Mesenchymal stem cell (in vitro differentiated cells and primary cell): ENCODE data around the gene HS3ST4.
"Not testable (repeated sequence)": the region's sequence is repeated elsewhere in the genome, so short reads cannot be mapped to it uniquely, and the experiment has no call there.

Source experiments
- DNase-seq: peaks from one replicate; pipeline ENCODE4 v3.0.0-alpha.2; 2013
- H2AFZ ChIP-seq: one replicate; pipeline ENCODE4 v1.6.1; 2013; ENCODE audit warnings: low read depth, mild to moderate bottlenecking, control low read depth, inconsistent platforms, low read length, moderate library complexity
- H2AK5ac ChIP-seq: 2 replicates; pipeline ENCODE4 v1.6.1; 2013; ENCODE audit warnings: low read length, moderate library complexity, mild to moderate bottlenecking, inconsistent platforms; ENCODE audit not compliant: severe bottlenecking
- H2BK120ac ChIP-seq: one replicate; pipeline ENCODE4 v1.6.1; 2013; ENCODE audit warnings: low read depth, mild to moderate bottlenecking, inconsistent platforms, low read length, moderate library complexity
- H2BK12ac ChIP-seq, 2 experiments: one replicate each; pipeline ENCODE4 v1.6.1; 2013; ENCODE audit warnings: inconsistent platforms in 2 of 2, low read length in 2 of 2, mild to moderate bottlenecking in 2 of 2, moderate library complexity in 2 of 2, control low read depth in 1 of 2
- H2BK15ac ChIP-seq: one replicate; pipeline ENCODE4 v1.6.1; 2013; ENCODE audit warnings: mild to moderate bottlenecking, low read depth, inconsistent platforms; ENCODE audit not compliant: poor library complexity, severe bottlenecking
- H2BK5ac ChIP-seq: 2 replicates; pipeline ENCODE4 v1.6.1; 2013; ENCODE audit warnings: low read depth, mild to moderate bottlenecking, low read length, control low read depth, inconsistent platforms; ENCODE audit not compliant: poor library complexity, severe bottlenecking
- H3K14ac ChIP-seq, 2 experiments: one replicate each; pipeline ENCODE4 v1.6.1; 2013; ENCODE audit warnings: inconsistent platforms in 2 of 2, low read length in 2 of 2, control low read depth in 1 of 2, mild to moderate bottlenecking in 1 of 2, moderate library complexity in 1 of 2
- H3K18ac ChIP-seq, 2 experiments: one replicate each; pipeline ENCODE4 v1.6.1; 2013; ENCODE audit warnings: inconsistent platforms in 2 of 2, low read length in 2 of 2, control low read depth in 1 of 2, low read depth in 1 of 2, mild to moderate bottlenecking in 1 of 2
- H3K23ac ChIP-seq, 2 experiments: one replicate each; pipeline ENCODE4 v1.6.1; 2013; ENCODE audit warnings: inconsistent platforms in 2 of 2, low read length in 2 of 2, mild to moderate bottlenecking in 2 of 2, moderate library complexity in 2 of 2, control low read depth in 1 of 2
- H3K27ac ChIP-seq: 2 replicates; pipeline ENCODE4 v1.5.1; 2013; ENCODE audit warnings: mild to moderate bottlenecking, moderate library complexity, low read length, control low read depth, inconsistent platforms; ENCODE audit not compliant: poor library complexity, severe bottlenecking
- H3K27me3 ChIP-seq, 2 experiments: 2 replicates each; pipeline versions ENCODE4 v1.6.1 to v1.7.0; 2013; ENCODE audit warnings: low read length in 2 of 2, mild to moderate bottlenecking in 2 of 2, moderate library complexity in 2 of 2, control low read depth in 1 of 2, inconsistent platforms in 1 of 2; ENCODE audit not compliant: control insufficient read depth in 1 of 2, insufficient read depth in 1 of 2
- H3K36me3 ChIP-seq, 2 experiments: 2 replicates each; pipeline versions ENCODE4 v1.6.1 to v1.7.0; 2013; ENCODE audit warnings: low read length in 2 of 2, control low read depth in 1 of 2, inconsistent platforms in 1 of 2, low read depth in 1 of 2, mild to moderate bottlenecking in 1 of 2; ENCODE audit not compliant: insufficient read depth in 2 of 2, control insufficient read depth in 1 of 2
- H3K4ac ChIP-seq, 2 experiments: one replicate each; pipeline ENCODE4 v1.6.1; 2013; ENCODE audit warnings: inconsistent platforms in 2 of 2, low read length in 2 of 2, mild to moderate bottlenecking in 2 of 2, moderate library complexity in 2 of 2, control low read depth in 1 of 2, low read depth in 1 of 2
- H3K4me1 ChIP-seq: 2 replicates; pipeline ENCODE4 v1.6.1; 2013; ENCODE audit warnings: low read depth, low read length, control low read depth; ENCODE audit not compliant: control insufficient read depth, insufficient read depth
- H3K4me2 ChIP-seq: 2 replicates; pipeline ENCODE4 v1.6.1; 2013; ENCODE audit warnings: low read length, mild to moderate bottlenecking, inconsistent platforms; ENCODE audit not compliant: poor library complexity, severe bottlenecking
- H3K4me3 ChIP-seq, 2 experiments: 2 replicates each; pipeline versions ENCODE4 v1.5.1 to v1.7.0; 2013; ENCODE audit warnings: low read length in 2 of 2, mild to moderate bottlenecking in 2 of 2, control low read depth in 1 of 2, low read depth in 1 of 2; ENCODE audit not compliant: insufficient read depth in 1 of 2
- H3K79me1 ChIP-seq: replicated peaks from 2 replicates; pipeline ENCODE4 v1.6.1; 2013; ENCODE audit warnings: mild to moderate bottlenecking, control low read depth, low read length, inconsistent platforms; ENCODE audit not compliant: poor library complexity, severe bottlenecking
- H3K9ac ChIP-seq: 2 replicates; pipeline ENCODE4 v1.7.0; 2013; ENCODE audit warnings: mild to moderate bottlenecking, low read length, moderate library complexity
- H3K9me3 ChIP-seq: 2 replicates; pipeline ENCODE4 v1.7.0; 2013; ENCODE audit warnings: mild to moderate bottlenecking, low read length; ENCODE audit not compliant: control insufficient read depth
- H4K8ac ChIP-seq: one replicate; pipeline ENCODE4 v1.6.1; 2013; ENCODE audit warnings: inconsistent platforms, mild to moderate bottlenecking, low read length, moderate library complexity
- H4K91ac ChIP-seq: one replicate; pipeline ENCODE4 v1.6.1; 2013; ENCODE audit warnings: mild to moderate bottlenecking, low read length, inconsistent platforms
- WGBS: methylation state at CpG from one replicate; pipeline ENCODE4 v1.1.7; 2013; ENCODE audit warnings: mixed read lengths; 5-methylcytosine and 5-hydroxymethylcytosine counted together

HS3ST4 gene

GRCh38 chr16:26019381-26020242 lies 327.9 kb downstream of the HS3ST4 start:
- Histone ChIP-seq H3K9me3 (peaks cover 29% of the 10 kb centered on the region), H2AFZ (no peak overlapping the region), H4K8ac (no peak overlapping the region), H3K79me1 (no peaks in the 10 kb centered on the region), H3K23ac (no peak overlapping the region), H3K4me3 (no peak overlapping the region), H2BK15ac (no peak overlapping the region), H3K14ac (no peak overlapping the region), H2BK120ac (no peak overlapping the region), H2AK5ac (no peak overlapping the region), H2BK5ac (no peak overlapping the region), H2BK12ac (no peak overlapping the region), H3K4ac (no peak overlapping the region), H3K36me3 (no peaks in the 10 kb centered on the region), H3K4me2 (no peak overlapping the region), H4K91ac (no peak overlapping the region), H3K18ac (no peak overlapping the region), H3K9ac (no peak overlapping the region), H3K4me1 (no peaks in the 10 kb centered on the region), H3K27ac (no peak overlapping the region), H3K27me3 (no peaks in the 10 kb centered on the region)
- no peak for DNase-seq
- 51% methylated on average over 7 of the region's 12 CpGs for whole genome bisulfite sequencing

- Histone ChIP-seq H3K79me1 (no peaks in the 10 kb centered on the region), H3K4me3 (no peak overlapping the region), H3K9me3 (no peaks in the 10 kb centered on the region), H3K9ac (no peak overlapping the region), H3K27me3 (no peaks in the 10 kb centered on the region), H3K18ac (no peak overlapping the region), H3K36me3 (no peaks in the 10 kb centered on the region), H2BK12ac (no peak overlapping the region), H3K23ac (no peak overlapping the region), H3K27ac (no peak overlapping the region), H2AFZ (no peak overlapping the region), H4K91ac (no peak overlapping the region), H2AK5ac (no peak overlapping the region), H4K8ac (no peak overlapping the region), H3K4me2 (no peak overlapping the region), H3K4ac (no peak overlapping the region), H2BK5ac (no peak overlapping the region), H2BK15ac (no peak overlapping the region), H3K14ac (no peak overlapping the region), H2BK120ac (no peak overlapping the region), H3K4me1 (no peaks in the 10 kb centered on the region)
- DNase-seq = no peak
- WGBS = 69% methylated on average over 8 of the region's 9 CpGs
Measured at GRCh38 chr16:26026709-26027450, 335.1 kb downstream of the HS3ST4 start.

GRCh38 chr16:26031286-26031685 lies 339.5 kb downstream of the HS3ST4 start:
- Histone ChIP-seq H3K4ac (no peak overlapping the region), H3K4me2 (no peak overlapping the region), H2BK120ac (no peak overlapping the region), H3K79me1 (no peaks in the 10 kb centered on the region), H3K23ac (no peak overlapping the region), H2BK15ac (no peak overlapping the region), H3K9ac (no peak overlapping the region), H4K8ac (no peak overlapping the region), H3K36me3 (no peaks in the 10 kb centered on the region), H4K91ac (no peak overlapping the region), H3K4me1 (no peaks in the 10 kb centered on the region), H3K14ac (no peak overlapping the region), H3K18ac (no peak overlapping the region), H2BK5ac (no peak overlapping the region), H3K4me3 (no peak overlapping the region), H3K27ac (no peak overlapping the region), H2AK5ac (no peak overlapping the region), H3K27me3 (no peaks in the 10 kb centered on the region), H2AFZ (no peak overlapping the region), H3K9me3 (no peaks in the 10 kb centered on the region), H2BK12ac (no peak overlapping the region)
- WGBS = 87% methylated on average over 9 of the region's 9 CpGs
- no peak for DNase-seq

- not testable (repeated sequence) for H3K79me1 ChIP-seq, H3K36me3 ChIP-seq, H3K4ac ChIP-seq, H2BK5ac ChIP-seq, H3K9ac ChIP-seq, H3K4me1 ChIP-seq, H3K9me3 ChIP-seq, H2BK15ac ChIP-seq, H2BK120ac ChIP-seq, H3K18ac ChIP-seq, H3K14ac ChIP-seq, H3K4me3 ChIP-seq, H2BK12ac ChIP-seq, H4K91ac ChIP-seq, H4K8ac ChIP-seq, H2AFZ ChIP-seq, H3K27ac ChIP-seq, H3K27me3 ChIP-seq, DNase-seq, H3K4me2 ChIP-seq, H3K23ac ChIP-seq, H2AK5ac ChIP-seq
- 95% methylated on average over 18 of the region's 18 CpGs for WGBS
Measured at GRCh38 chr16:26032661-26033060, 340.9 kb downstream of the HS3ST4 start.
